Natural killer cell (primary cell): ENCODE data around the gene FRRS1L. TPM values are rescaled to one million over a fixed set of nuclear protein-coding genes. Genes with fewer than 3 reads are reported as not detected.

ENCODE experiments used
- ATAC-seq, 3 donors: fragments of 150-1000 bp in 2 of 3; fragments of 200-7000 bp in 1 of 3; cut with Tn5 transposase; 1 replicate in 1 of 3; 2 replicates in 2 of 3; pipeline ENCODE4 v1.10.0; 2021; ENCODE audit warnings: mild to moderate bottlenecking in 2 of 3, moderate library complexity in 2 of 3
- DNase-seq, 2 donors: peaks; one replicate each; pipeline versions ENCODE4 v3.0.0 to v3.0.0-alpha.2; 2013 to 2021; ENCODE audit warnings: mixed read lengths in 1 of 2
- H3K27ac ChIP-seq: one replicate; pipeline ENCODE4 v1.5.1; 2013; ENCODE audit warnings: mild to moderate bottlenecking, low read length
- H3K27me3 ChIP-seq: one replicate; pipeline ENCODE4 v1.6.1; 2013; ENCODE audit warnings: low read length; ENCODE audit not compliant: control insufficient read depth, insufficient read depth
- H3K36me3 ChIP-seq: one replicate; pipeline ENCODE4 v1.6.1; 2013; ENCODE audit warnings: low read length; ENCODE audit not compliant: control insufficient read depth, insufficient read depth
- H3K4me1 ChIP-seq: one replicate; pipeline ENCODE4 v1.6.1; 2013; ENCODE audit warnings: low read length; ENCODE audit not compliant: control insufficient read depth, insufficient read depth
- H3K4me3 ChIP-seq: one replicate; pipeline ENCODE4 v1.5.1; 2013; ENCODE audit warnings: low read length
- H3K9me3 ChIP-seq: one replicate; pipeline ENCODE4 v1.6.1; 2013; ENCODE audit warnings: low read length; ENCODE audit not compliant: control insufficient read depth, insufficient read depth
- H3K27ac Mint-ChIP-seq, 2 donors: one replicate each; pipeline ENCODE4 v1.8.0; 2022; ENCODE audit warnings: mild to moderate bottlenecking in 2 of 2, mixed read lengths in 2 of 2, moderate library complexity in 1 of 2
- H3K27me3 Mint-ChIP-seq, 2 donors: one replicate each; pipeline ENCODE4 v1.8.0; 2022; ENCODE audit warnings: low read depth in 2 of 2, mixed read lengths in 2 of 2
- H3K36me3 Mint-ChIP-seq: one replicate; pipeline ENCODE4 v1.8.0; 2022; ENCODE audit warnings: mixed read lengths
- H3K4me1 Mint-ChIP-seq, 2 donors: one replicate each; pipeline ENCODE4 v1.8.0; 2022; ENCODE audit warnings: mixed read lengths in 2 of 2
- H3K4me3 Mint-ChIP-seq: one replicate; pipeline ENCODE4 v1.8.0; 2022; ENCODE audit warnings: mild to moderate bottlenecking, moderate library complexity, mixed read lengths
- H3K9me3 Mint-ChIP-seq, 2 donors: one replicate each; pipeline ENCODE4 v1.8.0; 2022; ENCODE audit warnings: mixed read lengths in 2 of 2
- CTCF ChIP-seq: fragments of 200-600 bp; IDR thresholded peaks from one replicate; pipeline ENCODE4 v1.8.0; 2022; ENCODE audit warnings: antibody characterized with exemption
- WGBS: methylation state at CpG from one replicate; pipeline ENCODE4 v1.1.7; 2013; ENCODE audit warnings: missing lambda C conversion rate; ENCODE audit not compliant: insufficient coverage; 5-methylcytosine and 5-hydroxymethylcytosine counted together
- intact Hi-C: fragments of 100-400 bp; cut with micrococcal nuclease; formaldehyde crosslinking; loops from one replicate; pipeline ENCODE4 v1.14.2; 2022
- total RNA-seq, 4 donors: library from RNA; stranded (reverse); fragments of 120-200 nt in 1 of 4; gene quantifications; one replicate each; pipeline versions ENCODE4 v1.2.3 to v1.2.4, GENCODE V29; 2013 to 2022

The FRRS1L gene
- total RNA-seq, 3 donors from 2014 or later (not counting 1 experiment from before 2014, with no cell fraction given), result not detected

GRCh38 chr9:109121232-109121796 lies 45.7 kb downstream of the FRRS1L start:
- TF ChIP-seq CTCF, result no peak
- H3K4me1 Mint-ChIP-seq, result peaks cover 26 to 34% of the 10 kb centered on the region in 2 donors
- peaks cover 20% of the 10 kb centered on the region for H3K4me1 ChIP-seq
- H3K4me3 ChIP-seq, result no peak overlapping the region
- H3K36me3 Mint-ChIP-seq, result no peaks in the 10 kb centered on the region
- intact Hi-C loops, result no loop called here
- H3K36me3 ChIP-seq, result no peaks in the 10 kb centered on the region
- H3K4me3 Mint-ChIP-seq, result no peak overlapping the region
- ATAC-seq (no peak), DNase-seq (no peak)
- H3K9me3 Mint-ChIP-seq, result no peaks in the 10 kb centered on the region
- H3K27me3 ChIP-seq, result no peaks in the 10 kb centered on the region
- no peaks in the 10 kb centered on the region for H3K9me3 ChIP-seq
- H3K27me3 Mint-ChIP-seq, result peaks cover 0 to 3% of the 10 kb centered on the region in 2 donors
- no peak overlapping the region for H3K27ac Mint-ChIP-seq
- H3K27ac ChIP-seq, result no peak overlapping the region
- 91% methylated on average over 10 of the region's 11 CpGs for WGBS

- Mint-ChIP-seq H3K4me3 (peak overlapping the region; percentile 58), H3K9me3 (no peaks in the 10 kb centered on the region), H3K4me1 (peaks cover 31 to 39% of the 10 kb centered on the region in 2 donors), H3K27ac (peak overlapping the region; percentile 46 to 82), H3K36me3 (no peaks in the 10 kb centered on the region), H3K27me3 (peaks cover 0 to 3% of the 10 kb centered on the region in 2 donors)
- intact Hi-C loops, result loop anchor here (1.0 kb wide), 1 partner anchor 186 kb away; the partner anchor contains the start of genes ABITRAM and ELP1
- H3K36me3 ChIP-seq, result no peaks in the 10 kb centered on the region
- no peaks in the 10 kb centered on the region for H3K9me3 ChIP-seq
- ATAC-seq (no peak), DNase-seq (no peak)
- no peak for TF ChIP-seq CTCF
- WGBS, result 78% methylated on average over 7 of the region's 13 CpGs
- no peak overlapping the region for H3K4me3 ChIP-seq
- H3K27me3 ChIP-seq, result no peaks in the 10 kb centered on the region
- H3K27ac ChIP-seq, result no peak overlapping the region
- H3K4me1 ChIP-seq, result peaks cover 20% of the 10 kb centered on the region
These were observed 46.8 kb downstream of the FRRS1L start for GRCh38 chr9:109120204-109120789.

- Mint-ChIP-seq H3K4me1 (peaks cover 36 to 43% of the 10 kb centered on the region in 2 donors), H3K9me3 (no peaks in the 10 kb centered on the region), H3K4me3 (peak within 1 kb of the TSS; percentile 93), H3K27me3 (peaks cover 0 to 3% of the 10 kb centered on the region in 2 donors), H3K27ac (peak within 1 kb of the TSS; percentile 63 to 82), H3K36me3 (no peaks in the 10 kb centered on the region)
- DNase-seq (peak; percentile 87 to 98), ATAC-seq (peak; percentile 93 to 99 (median 95))
- TF ChIP-seq CTCF, result no peak
- intact Hi-C loops, result loop anchor here (1.0 kb wide), 2 partner anchors 106 to 185 kb away; partner anchors contain the start of genes ABITRAM, CTNNAL1 and ELP1
- H3K27ac ChIP-seq, result peak within 1 kb of the TSS; percentile 54
- 0% methylated on average over 87 of the region's 88 CpGs for WGBS
- H3K36me3 ChIP-seq, result no peaks in the 10 kb centered on the region
- H3K9me3 ChIP-seq, result no peaks in the 10 kb centered on the region
- H3K4me1 ChIP-seq, result peaks cover 20% of the 10 kb centered on the region
- H3K27me3 ChIP-seq, result no peaks in the 10 kb centered on the region
- H3K4me3 ChIP-seq, result peak within 1 kb of the TSS; percentile 77
These were observed 47.4 kb downstream of the FRRS1L start, which contains the start of gene TMEM245 for GRCh38 chr9:109119439-109120203. Gene TMEM245, minus strand, starts transcription at chr9:109119947. Its CDS starts 34 bp downstream, at chr9:109119913.
